ENCODE data around the gene SNW1. TPM values are rescaled to one million over a fixed set of nuclear protein-coding genes. Genes with fewer than 3 reads are reported as not detected.
"Not testable (repeated sequence)": the region's sequence is repeated elsewhere in the genome, so short reads cannot be mapped to it uniquely, and the experiment has no call there.

SNW1 gene
- total RNA-seq, 2 experiments from 2014 or later: 64.7 to 107 TPM

GRCh38 chr14:77752266-77752665 lies 8.7 kb downstream of the SNW1 start:
- H3K27ac ChIP-seq (ENCODE audit: low read depth, low read length, poor library complexity, severe bottlenecking): no peak overlapping the region
- ChIA-PET CTCF (ENCODE audit: unreplicated experiment) (no interaction called here), POLR2A (interaction anchor here (1.0 to 1.9 kb wide), 6 partner anchors 10 to 46 kb away, joined by 3 to 10 read pairs (median 4); partner anchors contain the start of gene SLIRP)

GRCh38 chr14:77747425-77747824 lies 13.5 kb downstream of the SNW1 start:
- H3K79me2 ChIP-seq (ENCODE audit: insufficient read depth, low read depth, low read length): peaks cover 26% of the 10 kb centered on the region
- POLR2A ChIA-PET; H3K9me2 ChIP-seq (ENCODE audit: insufficient read depth, low read length); H2AFZ ChIP-seq (ENCODE audit: low read length); H4K20me1 ChIP-seq (ENCODE audit: insufficient read depth, low read length); H3K4me3 ChIP-seq (ENCODE audit: low read depth, low read length, poor library complexity, severe bottlenecking); CTCF ChIA-PET (ENCODE audit: unreplicated experiment); DNase-seq (ENCODE audit: low spot score); intact Hi-C loops (cut with micrococcal nuclease; ENCODE audit: unreplicated experiment); BruUV-seq (replicated peaks); H3K4me2 ChIP-seq (ENCODE audit: low read length); H3K27ac ChIP-seq (ENCODE audit: low read depth, low read length, poor library complexity, severe bottlenecking); H3K4me1 ChIP-seq (ENCODE audit: insufficient read depth, low read length, poor library complexity, severe bottlenecking); H3K9me3 ChIP-seq (ENCODE audit: low read length): not testable (repeated sequence)
- peaks cover 92% of the 10 kb centered on the region for H3K36me3 ChIP-seq (ENCODE audit: insufficient read depth, low read length)

More at GRCh38 chr14:77752266-77752665, 8.7 kb downstream of the SNW1 start:
- Histone ChIP-seq H3K79me2 (ENCODE audit: insufficient read depth, low read depth, low read length) (peaks cover 51% of the 10 kb centered on the region), H3K4me3 (ENCODE audit: low read depth, low read length, poor library complexity, severe bottlenecking) (no peak overlapping the region), H2AFZ (ENCODE audit: low read length) (no peak overlapping the region), H3K9me3 (ENCODE audit: low read length) (no peaks in the 10 kb centered on the region), H3K4me2 (ENCODE audit: low read length) (no peak overlapping the region), H3K36me3 (ENCODE audit: insufficient read depth, low read length) (peaks cover 91% of the 10 kb centered on the region), H3K9me2 (ENCODE audit: insufficient read depth, low read length) (no peaks in the 10 kb centered on the region), H4K20me1 (ENCODE audit: insufficient read depth, low read length) (peaks cover 9% of the 10 kb centered on the region; the same call in 1 of the 2 replicates), H3K4me1 (ENCODE audit: insufficient read depth, low read length, poor library complexity, severe bottlenecking) (no peaks in the 10 kb centered on the region)
- TF ChIP-seq CTCF (conservative IDR thresholded peaks at IDR 0.05; ENCODE audit: low read length): no peak
- TF ChIP-seq EZH2phosphoT487 (IDR thresholded peaks at IDR 0.05; ENCODE audit: borderline replicate concordance, low read depth, low read length): no peak
- intact Hi-C loops (cut with micrococcal nuclease; ENCODE audit: unreplicated experiment): no loop called here
- DNase-seq (ENCODE audit: low spot score): no peak
- BruUV-seq (replicated peaks): no TSS peak

GRCh38 chr14:77746064-77746702 lies 14.8 kb downstream of the SNW1 start:
- no peak overlapping the region for H2AFZ ChIP-seq (ENCODE audit: low read length)
- ChIA-PET POLR2A (interaction anchor here (1.7 kb wide), 1 partner anchor 11 kb away, joined by 6 read pairs; no protein-coding TSS in a partner anchor), CTCF (ENCODE audit: unreplicated experiment) (no interaction called here)
- H3K9me2 ChIP-seq (ENCODE audit: insufficient read depth, low read length): no peaks in the 10 kb centered on the region
- H3K4me1 ChIP-seq (ENCODE audit: insufficient read depth, low read length, poor library complexity, severe bottlenecking): no peaks in the 10 kb centered on the region
- no peaks in the 10 kb centered on the region for H3K9me3 ChIP-seq (ENCODE audit: low read length)
- peaks cover 92% of the 10 kb centered on the region for H3K36me3 ChIP-seq (ENCODE audit: insufficient read depth, low read length)
- H3K79me2 ChIP-seq (ENCODE audit: insufficient read depth, low read depth, low read length): peaks cover 15% of the 10 kb centered on the region
- TF ChIP-seq CTCF (conservative IDR thresholded peaks at IDR 0.05; ENCODE audit: low read length): no peak
- TF ChIP-seq EZH2phosphoT487 (IDR thresholded peaks at IDR 0.05; ENCODE audit: borderline replicate concordance, low read depth, low read length): no peak
- intact Hi-C loops (cut with micrococcal nuclease; ENCODE audit: unreplicated experiment): no loop called here
- no peak overlapping the region for H3K27ac ChIP-seq (ENCODE audit: low read depth, low read length, poor library complexity, severe bottlenecking)
- H4K20me1 ChIP-seq (ENCODE audit: insufficient read depth, low read length): no peaks in the 10 kb centered on the region
- no peak for DNase-seq (ENCODE audit: low spot score)
- H3K4me3 ChIP-seq (ENCODE audit: low read depth, low read length, poor library complexity, severe bottlenecking): no peak overlapping the region
- no peak overlapping the region for H3K4me2 ChIP-seq (ENCODE audit: low read length)
- no TSS peak for BruUV-seq (replicated peaks)

All from OCI-LY7 (cell line).